GM12865 (cell line): ENCODE results near the gene LAMB3.
A peak's percentile ranks its signal among the peaks of the same experiment; 100 is the strongest.

Experiments
- DNase-seq: peaks from one replicate; pipeline ENCODE4 v3.0.0; 2010; ENCODE audit warnings: low read depth
- H3K4me3 ChIP-seq: 2 replicates; pipeline ENCODE4 v1.5.1; 2011; ENCODE audit warnings: mild to moderate bottlenecking, low read depth, low read length, control low read depth
- TF ChIP-seq, protein P1 (sequence below): IDR thresholded peaks from 2 replicates; pipeline ENCODE4 v1.5.1; 2011; ENCODE audit warnings: low read length, control low read depth, low read depth, inconsistent platforms; ENCODE audit not compliant: insufficient read depth; ENCODE audit errors: missing control alignments

Gene LAMB3

DNA sequence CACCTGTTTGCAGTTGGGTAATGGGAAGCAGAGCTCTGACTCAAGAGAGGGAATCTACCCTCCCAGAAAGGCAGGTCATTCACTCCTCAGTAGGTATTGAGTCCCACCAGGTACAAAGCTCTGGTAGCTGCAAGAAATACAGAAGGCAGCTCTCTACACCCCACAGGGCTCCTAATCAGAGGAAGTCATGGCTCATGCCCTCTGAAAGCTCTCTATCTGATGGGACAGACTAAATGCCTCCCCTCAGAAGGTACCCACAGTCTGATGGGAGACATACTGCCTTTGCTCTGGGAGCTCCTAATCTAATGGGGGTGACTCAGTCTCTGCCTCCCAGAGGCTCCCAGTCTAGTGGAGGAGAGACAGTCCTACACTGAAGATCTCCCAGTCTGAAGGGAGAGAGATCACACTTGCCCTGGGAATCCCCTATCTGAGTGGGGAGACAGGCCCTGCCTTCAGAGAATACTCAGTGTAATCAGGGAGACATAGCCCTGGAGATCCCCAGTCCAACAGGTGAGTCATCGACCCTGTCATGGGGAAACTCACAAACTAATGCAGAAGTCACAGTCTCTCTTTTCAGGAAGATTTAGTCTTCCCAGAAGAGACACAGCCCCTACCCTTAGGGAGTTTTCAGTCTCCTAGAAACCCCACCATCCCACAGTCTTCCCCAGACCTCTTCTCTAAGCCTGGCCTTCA is 45.0 kb downstream of the LAMB3 start:
- peak; percentile 67 for DNase-seq
- TF ChIP-seq, protein P1, sequence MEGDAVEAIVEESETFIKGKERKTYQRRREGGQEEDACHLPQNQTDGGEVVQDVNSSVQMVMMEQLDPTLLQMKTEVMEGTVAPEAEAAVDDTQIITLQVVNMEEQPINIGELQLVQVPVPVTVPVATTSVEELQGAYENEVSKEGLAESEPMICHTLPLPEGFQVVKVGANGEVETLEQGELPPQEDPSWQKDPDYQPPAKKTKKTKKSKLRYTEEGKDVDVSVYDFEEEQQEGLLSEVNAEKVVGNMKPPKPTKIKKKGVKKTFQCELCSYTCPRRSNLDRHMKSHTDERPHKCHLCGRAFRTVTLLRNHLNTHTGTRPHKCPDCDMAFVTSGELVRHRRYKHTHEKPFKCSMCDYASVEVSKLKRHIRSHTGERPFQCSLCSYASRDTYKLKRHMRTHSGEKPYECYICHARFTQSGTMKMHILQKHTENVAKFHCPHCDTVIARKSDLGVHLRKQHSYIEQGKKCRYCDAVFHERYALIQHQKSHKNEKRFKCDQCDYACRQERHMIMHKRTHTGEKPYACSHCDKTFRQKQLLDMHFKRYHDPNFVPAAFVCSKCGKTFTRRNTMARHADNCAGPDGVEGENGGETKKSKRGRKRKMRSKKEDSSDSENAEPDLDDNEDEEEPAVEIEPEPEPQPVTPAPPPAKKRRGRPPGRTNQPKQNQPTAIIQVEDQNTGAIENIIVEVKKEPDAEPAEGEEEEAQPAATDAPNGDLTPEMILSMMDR: no peak
- no peak overlapping the region for H3K4me3 ChIP-seq

DNA sequence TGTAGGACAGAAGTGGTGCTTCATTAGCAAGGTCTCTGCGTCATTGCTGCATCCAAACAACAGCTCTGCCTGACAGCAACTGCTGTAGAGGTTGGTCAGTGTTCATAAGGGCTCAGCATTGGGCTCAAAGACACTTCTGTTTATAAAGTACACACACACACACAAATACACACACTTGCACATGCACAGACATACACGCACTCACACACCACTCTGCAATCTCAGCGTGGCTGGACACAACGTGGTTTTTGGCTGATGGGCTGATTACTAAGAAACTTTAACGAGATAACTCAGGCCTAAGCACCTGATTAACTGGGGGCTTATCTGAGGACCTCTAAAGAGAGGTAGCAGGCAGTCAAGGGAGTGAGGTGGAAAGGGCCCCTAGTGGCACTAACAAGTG is 48.3 kb downstream of the LAMB3 start:
- TF ChIP-seq, protein P1: no peak
- H3K4me3 ChIP-seq: no peak overlapping the region
- DNase-seq: no peak

DNA sequence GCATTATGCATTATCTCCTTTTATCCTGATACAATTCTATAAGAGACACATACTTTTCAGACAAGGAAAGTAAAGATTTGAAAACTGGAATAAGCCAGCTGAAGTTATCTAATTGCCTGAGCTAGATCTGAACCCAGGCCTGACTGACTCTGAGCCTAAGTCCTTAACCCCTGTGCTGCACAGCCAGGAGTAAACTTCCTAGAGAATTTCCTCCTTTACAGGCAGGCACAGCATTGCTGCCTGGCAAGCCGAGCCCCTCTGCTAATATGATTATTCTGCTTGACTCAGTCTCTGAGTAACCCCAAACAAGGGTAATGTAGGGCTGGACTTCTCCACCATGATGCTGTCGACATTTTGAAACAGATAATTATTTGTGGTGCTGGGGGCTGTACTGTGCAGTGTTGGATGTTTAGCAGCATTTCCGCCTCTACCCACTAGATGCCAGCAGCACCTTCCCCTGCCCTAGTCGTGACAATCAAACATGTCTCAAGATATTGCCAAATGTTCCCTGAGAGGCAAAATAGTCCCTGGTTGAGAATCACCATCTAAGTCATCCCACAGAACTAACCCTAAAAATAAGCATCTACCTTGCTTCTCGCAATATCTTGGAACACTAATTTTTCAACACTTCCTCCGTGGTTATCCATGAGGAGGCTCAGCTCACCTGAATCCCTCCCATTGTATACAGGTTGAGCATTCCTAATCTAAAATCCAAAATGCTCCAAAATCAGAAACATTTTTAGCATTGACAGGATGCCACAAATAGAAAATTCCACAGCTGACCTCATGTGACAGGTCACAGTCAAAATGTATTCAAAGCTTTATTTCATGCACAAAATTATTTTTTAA is 50.2 kb downstream of the LAMB3 start:
- DNase-seq: peak; percentile 53
- TF ChIP-seq, protein P1: peak; percentile 72
- H3K4me3 ChIP-seq: no peak overlapping the region

DNA sequence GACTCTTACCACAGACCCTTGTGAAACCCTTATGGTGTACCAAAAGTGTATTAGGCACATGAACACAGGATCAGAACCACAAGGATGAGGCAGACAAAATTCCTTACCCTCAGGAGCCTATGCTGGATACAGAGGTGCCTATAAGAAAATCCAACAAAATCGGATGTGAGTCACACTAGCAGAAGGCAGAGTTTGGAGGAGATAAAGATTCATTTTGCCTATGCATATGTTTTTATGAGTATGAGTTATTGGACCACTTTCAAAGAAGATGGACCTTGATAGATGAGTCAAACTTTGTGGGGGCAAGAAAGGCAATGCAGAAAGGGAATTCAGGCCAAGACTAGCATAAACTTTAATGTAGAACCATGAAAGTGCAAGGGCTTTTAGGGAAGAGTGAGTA is 51.7 kb downstream of the LAMB3 start:
- no peak overlapping the region for H3K4me3 ChIP-seq
- TF ChIP-seq, protein P1: no peak
- DNase-seq: no peak

DNA sequence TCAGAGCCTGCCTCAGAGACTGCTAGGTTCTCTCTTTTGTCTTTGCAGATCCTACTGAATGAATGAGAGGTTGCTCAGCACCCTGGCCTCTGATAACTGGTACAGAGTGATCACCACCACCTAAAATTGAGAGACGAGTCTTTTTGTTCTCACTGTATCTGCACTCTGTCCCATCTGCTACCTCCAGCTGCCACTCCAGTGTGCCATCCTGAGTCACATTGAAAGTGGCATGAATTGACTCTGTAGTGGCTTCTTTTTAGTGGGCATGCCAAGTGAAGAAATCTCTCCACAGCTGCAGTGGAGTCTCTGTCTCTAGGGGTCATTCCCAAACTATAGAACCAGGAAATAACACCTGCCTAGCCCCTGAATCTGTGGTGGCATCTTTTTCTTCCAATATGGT is 54.0 kb downstream of the LAMB3 start:
- no peak for DNase-seq
- TF ChIP-seq, protein P1: no peak
- no peak overlapping the region for H3K4me3 ChIP-seq

DNA sequence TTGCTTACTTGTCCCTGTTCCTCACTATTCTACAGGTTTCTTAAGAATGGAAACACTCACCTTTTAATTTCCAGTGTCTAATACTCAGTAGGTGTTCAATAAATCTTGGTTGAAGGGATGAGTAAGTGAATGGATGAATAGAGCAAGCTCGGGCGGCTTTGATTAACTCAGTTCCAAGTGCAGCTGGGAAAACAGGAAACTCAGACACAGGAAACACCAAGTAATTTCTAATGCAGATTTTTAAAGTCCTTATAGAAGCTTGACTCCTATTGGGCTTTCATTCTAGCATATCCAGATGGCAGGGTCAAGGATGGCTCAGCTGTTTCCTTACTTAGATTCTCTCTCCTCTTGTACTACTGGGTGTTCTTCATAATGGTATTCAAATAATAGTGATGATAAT is 54.7 kb downstream of the LAMB3 start:
- no peak overlapping the region for H3K4me3 ChIP-seq
- TF ChIP-seq, protein P1: no peak
- DNase-seq: no peak
